ENCODE measurements around the gene CHID1. TPM values are rescaled to one million over a fixed set of nuclear protein-coding genes. Genes with fewer than 3 reads are reported as not detected.
A peak's percentile ranks its signal among the peaks of the same experiment; 100 is the strongest.

The CHID1 gene
- total and polyA plus RNA-seq, 2 experiments from 2014 or later: 72.3 to 202 TPM

DNA sequence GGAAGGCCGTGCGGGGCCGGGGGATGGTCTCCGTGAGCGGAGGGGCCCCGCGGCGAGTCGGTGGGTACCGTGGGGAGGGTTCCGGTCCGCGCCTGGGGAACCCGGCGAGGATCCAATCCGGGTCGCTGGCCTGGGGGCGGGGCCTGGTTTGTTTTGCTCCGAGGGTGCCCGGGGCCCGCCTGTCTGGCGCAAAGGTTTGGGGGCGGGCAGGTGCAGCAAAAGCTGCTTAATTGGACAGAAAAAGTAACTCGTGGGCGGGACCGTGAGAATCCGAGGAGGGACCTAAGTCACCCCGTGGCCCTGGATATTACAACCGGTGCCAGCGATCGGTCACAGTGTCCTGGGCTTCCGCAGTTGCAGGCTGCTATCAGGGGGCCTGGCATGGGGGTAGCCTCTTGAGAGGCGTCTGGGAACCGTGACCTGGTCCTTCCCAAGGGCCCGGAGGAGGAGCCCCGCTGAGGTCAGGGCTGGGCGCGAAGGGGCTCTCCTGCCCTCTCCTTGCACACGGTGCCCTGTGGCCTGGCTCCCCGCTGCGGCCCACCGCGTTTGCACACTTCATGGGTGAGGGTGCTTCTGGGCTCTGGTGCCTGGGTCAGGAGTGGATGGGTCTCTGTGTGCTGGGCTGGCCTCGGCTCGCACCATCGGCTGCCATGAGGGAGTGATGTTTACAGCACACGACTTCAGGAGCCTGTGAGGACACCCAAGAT is 90.5 kb downstream of the CHID1 start:
- peak; percentile 75 for DNase-seq
- Histone ChIP-seq H4K20me1 (ENCODE audit: insufficient read depth) (no peaks in the 10 kb centered on the region), H3K36me3 (ENCODE audit: low read depth) (no peaks in the 10 kb centered on the region; the same call in 1 of the 2 replicates), H3K79me2 (ENCODE audit: insufficient read depth) (peaks cover 38% of the 10 kb centered on the region), H3K27ac (peak overlapping the region; percentile 77), H2AFZ (0 out of 2 replicates have a peak overlapping the region, but pooled peaks have one; percentile 17), H3K4me3 (peak overlapping the region; percentile 79), H3K4me2 (ENCODE audit: unreplicated experiment) (peak overlapping the region; percentile 88), H3K9ac (peak overlapping the region; percentile 92), H3K9me3 (ENCODE audit: low read depth) (no peaks in the 10 kb centered on the region), H3K27me3 (replicated peaks; ENCODE audit: insufficient read depth) (no peaks in the 10 kb centered on the region), H3F3A (ENCODE audit: insufficient read depth) (peaks cover 3% of the 10 kb centered on the region; the same call in 1 of the 2 replicates), H3K9me2 (ENCODE audit: insufficient read depth) (no peaks in the 10 kb centered on the region), H3K4me1 (ENCODE audit: insufficient read depth) (peaks cover 18% of the 10 kb centered on the region)
- TF ChIP-seq EZH2phosphoT487 (IDR thresholded peaks at IDR 0.05; ENCODE audit: insufficient read depth, low read depth) (no peak), EZH2 (IDR thresholded peaks at IDR 0.05; ENCODE audit: insufficient read depth, poor library complexity, severe bottlenecking) (no peak)
- WGBS, 2 experiments (ENCODE audit: low coverage in 1 of 2, low lambda C conversion rate in 2 of 2, missing lambda C conversion rate in 2 of 2): 2% methylated on average over 33 to 44 of the region's 47 CpGs
- in situ Hi-C loops (cut with MboI): no loop called here

DNA sequence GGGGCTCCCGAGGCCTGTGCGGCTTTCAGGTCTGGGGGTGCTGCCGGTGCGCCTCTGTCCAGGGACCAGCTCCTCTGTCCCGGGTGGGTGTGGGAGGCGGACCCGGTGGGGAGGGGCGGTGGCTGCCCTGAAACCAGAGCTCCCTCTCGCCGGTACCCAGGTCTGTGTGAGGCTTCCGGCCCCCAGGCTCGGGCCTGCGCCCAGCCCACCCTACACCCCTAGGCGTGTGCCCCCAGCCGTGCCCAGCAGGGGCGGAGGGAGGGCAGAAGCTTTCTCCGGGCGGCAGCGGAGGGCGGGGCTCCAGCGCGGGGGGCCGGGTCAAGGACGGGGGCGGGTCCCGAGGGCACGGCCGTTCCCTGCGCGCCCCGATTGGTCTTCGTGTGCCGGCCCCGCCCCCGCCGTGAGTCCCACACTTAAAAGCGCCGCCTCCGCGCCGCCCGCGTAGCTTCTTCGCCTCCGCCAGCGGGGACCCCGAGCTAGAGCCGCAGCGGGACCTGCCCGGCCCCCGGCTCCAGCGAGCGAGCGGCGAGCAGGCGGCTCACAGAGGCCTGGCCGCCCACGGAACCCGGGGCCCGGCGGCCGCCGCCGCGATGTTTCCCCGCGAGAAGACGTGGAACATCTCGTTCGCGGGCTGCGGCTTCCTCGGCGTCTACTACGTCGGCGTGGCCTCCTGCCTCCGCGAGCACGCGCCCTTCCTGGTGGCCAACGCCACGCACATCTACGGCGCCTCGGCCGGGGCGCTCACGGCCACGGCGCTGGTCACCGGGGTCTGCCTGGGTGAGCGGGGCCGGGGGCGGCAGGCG is 91.3 kb downstream of the CHID1 start:
- no peaks in the 10 kb centered on the region for H3K9me2 ChIP-seq (ENCODE audit: insufficient read depth)
- no peaks in the 10 kb centered on the region for H4K20me1 ChIP-seq (ENCODE audit: insufficient read depth)
- peak overlapping the region; percentile 92 for H3K9ac ChIP-seq
- H3F3A ChIP-seq (ENCODE audit: insufficient read depth): peaks cover 3% of the 10 kb centered on the region; the same call in 1 of the 2 replicates
- in situ Hi-C loops (cut with MboI): no loop called here
- H2AFZ ChIP-seq: peak overlapping the region; percentile 61
- H3K36me3 ChIP-seq (ENCODE audit: low read depth): no peaks in the 10 kb centered on the region; the same call in 1 of the 2 replicates
- no peaks in the 10 kb centered on the region for H3K27me3 ChIP-seq (replicated peaks; ENCODE audit: insufficient read depth)
- H3K9me3 ChIP-seq (ENCODE audit: low read depth): no peaks in the 10 kb centered on the region
- H3K79me2 ChIP-seq (ENCODE audit: insufficient read depth): peaks cover 38% of the 10 kb centered on the region
- peaks cover 18% of the 10 kb centered on the region for H3K4me1 ChIP-seq (ENCODE audit: insufficient read depth)
- WGBS, 2 experiments (ENCODE audit: low coverage in 1 of 2, low lambda C conversion rate in 2 of 2, missing lambda C conversion rate in 2 of 2): 1 to 2% methylated on average over 38 to 40 of the region's 96 CpGs
- H3K27ac ChIP-seq: peak overlapping the region; percentile 77
- H3K4me2 ChIP-seq (ENCODE audit: unreplicated experiment): peak overlapping the region; percentile 88
- TF ChIP-seq EZH2phosphoT487 (IDR thresholded peaks at IDR 0.05; ENCODE audit: insufficient read depth, low read depth): no peak
- no peak for TF ChIP-seq EZH2 (IDR thresholded peaks at IDR 0.05; ENCODE audit: insufficient read depth, poor library complexity, severe bottlenecking)
- peak overlapping the region; percentile 79 for H3K4me3 ChIP-seq
- DNase-seq: peak; percentile 98

DNA sequence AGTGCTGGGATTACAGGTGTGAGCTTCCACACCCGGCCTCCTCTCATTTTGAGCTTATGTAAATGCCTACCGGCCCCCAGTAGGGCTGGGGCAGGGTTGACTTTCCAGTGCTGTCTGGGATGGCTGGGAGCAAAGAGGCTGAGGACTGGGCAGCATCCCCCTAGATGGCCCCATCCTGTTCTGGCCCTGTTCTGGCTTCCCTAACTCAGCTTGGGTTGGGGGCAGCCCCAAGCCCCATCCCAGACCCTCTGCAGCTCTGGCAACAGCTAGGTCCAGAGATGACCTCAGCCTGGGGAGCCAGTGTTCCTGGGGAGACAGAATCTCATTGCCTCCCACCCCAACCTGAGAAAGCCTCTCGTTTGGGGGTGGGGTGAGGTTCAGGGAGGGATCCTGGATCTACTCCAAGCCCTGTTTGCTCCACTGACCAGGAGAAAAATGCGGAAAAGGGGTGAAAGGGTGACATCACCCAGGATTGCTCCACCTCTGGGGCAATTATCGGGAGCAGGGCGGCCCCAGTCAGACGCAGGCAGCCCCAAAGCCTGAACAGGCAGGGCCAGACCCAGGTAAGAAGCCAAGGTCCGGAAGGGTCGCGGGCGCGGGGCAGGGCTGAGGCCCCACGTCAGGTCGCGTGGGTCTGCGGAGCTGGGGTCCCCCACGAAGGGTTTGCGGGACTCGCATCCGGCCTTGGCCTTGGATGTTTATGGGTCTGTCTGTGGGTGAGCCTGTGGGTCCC is 92.0 kb downstream of the CHID1 start, which contains the start of gene PNPLA2:
PNPLA2 (plus strand) TSS at position 519 of the 733 bp plus-strand sequence. CDS start 805 bp downstream, outside the sequence.
- H3K4me3 ChIP-seq: peak within 1 kb of the TSS; percentile 79
- DNase-seq: peak; percentile 93
- H3K4me1 ChIP-seq (ENCODE audit: insufficient read depth): peaks cover 18% of the 10 kb centered on the region
- H4K20me1 ChIP-seq (ENCODE audit: insufficient read depth): no peaks in the 10 kb centered on the region
- H3K9ac ChIP-seq: peak within 1 kb of the TSS; percentile 92
- H3K4me2 ChIP-seq (ENCODE audit: unreplicated experiment): peak within 1 kb of the TSS; percentile 88
- in situ Hi-C loops (cut with MboI): no loop called here
- peaks cover 10% of the 10 kb centered on the region; the same call in 1 of the 2 replicates for H3F3A ChIP-seq (ENCODE audit: insufficient read depth)
- no peaks in the 10 kb centered on the region for H3K9me3 ChIP-seq (ENCODE audit: low read depth)
- TF ChIP-seq EZH2phosphoT487 (IDR thresholded peaks at IDR 0.05; ENCODE audit: insufficient read depth, low read depth): no peak
- TF ChIP-seq EZH2 (IDR thresholded peaks at IDR 0.05; ENCODE audit: insufficient read depth, poor library complexity, severe bottlenecking): no peak
- H3K9me2 ChIP-seq (ENCODE audit: insufficient read depth): no peaks in the 10 kb centered on the region
- H3K79me2 ChIP-seq (ENCODE audit: insufficient read depth): peaks cover 39% of the 10 kb centered on the region
- 13 to 15% methylated on average over 20 of the region's 20 CpGs for WGBS, 2 experiments (ENCODE audit: low coverage in 1 of 2, low lambda C conversion rate in 2 of 2, missing lambda C conversion rate in 2 of 2)
- no peaks in the 10 kb centered on the region for H3K36me3 ChIP-seq (ENCODE audit: low read depth)
- no peaks in the 10 kb centered on the region for H3K27me3 ChIP-seq (replicated peaks; ENCODE audit: insufficient read depth)
- H2AFZ ChIP-seq: peak within 1 kb of the TSS; percentile 61
- H3K27ac ChIP-seq: peak within 1 kb of the TSS; percentile 77

Small RNA genes within 50 kb of the gene (small RNA-seq; reads per million reads assigned to genes)
- gene RNU6-1025P (ENCODE audit: low read depth, low replicate concordance): not detected

Other genes with a start within 250 kb of the CHID1 start
- 31.6 and 38.5 TPM in 2 replicates for gene DEAF1, start 215.6 kb downstream of the CHID1 start, total RNA-seq (2014; rRNA removed; shearing (Covaris generic))
- 31.7 and 35.0 TPM in 2 replicates for gene DEAF1, start 215.6 kb downstream of the CHID1 start, polyA plus RNA-seq (2016; fragmentation: Nextera tagmentation; extraction: Ambion mirVana)
- gene TMEM80, start 215.0 kb downstream of the CHID1 start, total RNA-seq (2014; rRNA removed; shearing (Covaris generic)): 27.0 and 37.3 TPM in 2 replicates
- 47.9 and 50.1 TPM in 2 replicates for gene TMEM80, start 215.0 kb downstream of the CHID1 start, polyA plus RNA-seq (2016; fragmentation: Nextera tagmentation; extraction: Ambion mirVana)
- 58.3 and 59.7 TPM in 2 replicates for gene EPS8L2, start 204.6 kb downstream of the CHID1 start, total RNA-seq (2014; rRNA removed; shearing (Covaris generic))
- 46.4 and 48.2 TPM in 2 replicates for gene EPS8L2, start 204.6 kb downstream of the CHID1 start, polyA plus RNA-seq (2016; fragmentation: Nextera tagmentation; extraction: Ambion mirVana)
- gene TALDO1, start 163.3 kb downstream of the CHID1 start, total RNA-seq (2014; rRNA removed; shearing (Covaris generic)): 185 and 216 TPM in 2 replicates
- gene TALDO1, start 163.3 kb downstream of the CHID1 start, polyA plus RNA-seq (2016; fragmentation: Nextera tagmentation; extraction: Ambion mirVana): 313 and 318 TPM in 2 replicates
- gene GATD1, start 133.3 kb downstream of the CHID1 start, total RNA-seq (2014; rRNA removed; shearing (Covaris generic)): 38.3 and 45.0 TPM in 2 replicates
- 27.0 and 27.4 TPM in 2 replicates for gene GATD1, start 133.3 kb downstream of the CHID1 start, polyA plus RNA-seq (2016; fragmentation: Nextera tagmentation; extraction: Ambion mirVana)
- 2.1 and 2.8 TPM in 2 replicates for gene CEND1, start 120.7 kb downstream of the CHID1 start, total RNA-seq (2014; rRNA removed; shearing (Covaris generic))
- 3.4 and 3.9 TPM in 2 replicates for gene CEND1, start 120.7 kb downstream of the CHID1 start, polyA plus RNA-seq (2016; fragmentation: Nextera tagmentation; extraction: Ambion mirVana)
- gene SLC25A22, start 112.5 kb downstream of the CHID1 start, total RNA-seq (2014; rRNA removed; shearing (Covaris generic)): 10.5 and 13.9 TPM in 2 replicates
- gene SLC25A22, start 112.5 kb downstream of the CHID1 start, polyA plus RNA-seq (2016; fragmentation: Nextera tagmentation; extraction: Ambion mirVana): 18.7 and 19.4 TPM in 2 replicates
- gene PIDD1, start 105.6 kb downstream of the CHID1 start, total RNA-seq (2014; rRNA removed; shearing (Covaris generic)): 4.2 and 6.4 TPM in 2 replicates
- 7.3 and 8.5 TPM in 2 replicates for gene PIDD1, start 105.6 kb downstream of the CHID1 start, polyA plus RNA-seq (2016; fragmentation: Nextera tagmentation; extraction: Ambion mirVana)
- gene RPLP2, start 100.8 kb downstream of the CHID1 start, total RNA-seq (2014; rRNA removed; shearing (Covaris generic)): 162 and 263 TPM in 2 replicates
- gene RPLP2, start 100.8 kb downstream of the CHID1 start, polyA plus RNA-seq (2016; fragmentation: Nextera tagmentation; extraction: Ambion mirVana): 726 and 744 TPM in 2 replicates
- gene PNPLA2, start 91.9 kb downstream of the CHID1 start, total RNA-seq (2014; rRNA removed; shearing (Covaris generic)): 35.2 and 38.7 TPM in 2 replicates
- gene PNPLA2, start 91.9 kb downstream of the CHID1 start, polyA plus RNA-seq (2016; fragmentation: Nextera tagmentation; extraction: Ambion mirVana): 87.6 and 98.1 TPM in 2 replicates
- gene CRACR2B, start 82.9 kb downstream of the CHID1 start, total RNA-seq (2014; rRNA removed; shearing (Covaris generic)): 0.38 and 2.3 TPM in 2 replicates
- gene CRACR2B, start 82.9 kb downstream of the CHID1 start, polyA plus RNA-seq (2016; fragmentation: Nextera tagmentation; extraction: Ambion mirVana): 1.2 and 2.0 TPM in 2 replicates
- 1,651 and 1,751 TPM in 2 replicates for gene CD151, start 77.9 kb downstream of the CHID1 start, total RNA-seq (2014; rRNA removed; shearing (Covaris generic))
- 796 and 807 TPM in 2 replicates for gene CD151, start 77.9 kb downstream of the CHID1 start, polyA plus RNA-seq (2016; fragmentation: Nextera tagmentation; extraction: Ambion mirVana)
- 67.8 and 113 TPM in 2 replicates for gene POLR2L, start 68.3 kb downstream of the CHID1 start, total RNA-seq (2014; rRNA removed; shearing (Covaris generic))
- 804 and 820 TPM in 2 replicates for gene POLR2L, start 68.3 kb downstream of the CHID1 start, polyA plus RNA-seq (2016; fragmentation: Nextera tagmentation; extraction: Ambion mirVana)
- 340 and 393 TPM in 2 replicates for gene TSPAN4, start 68.0 kb downstream of the CHID1 start, total RNA-seq (2014; rRNA removed; shearing (Covaris generic))
- gene TSPAN4, start 68.0 kb downstream of the CHID1 start, polyA plus RNA-seq (2016; fragmentation: Nextera tagmentation; extraction: Ambion mirVana): 343 and 344 TPM in 2 replicates
- gene AP2A2, start 15.1 kb upstream of the CHID1 start, total RNA-seq (2014; rRNA removed; shearing (Covaris generic)): 32.2 and 38.3 TPM in 2 replicates
- gene AP2A2, start 15.1 kb upstream of the CHID1 start, polyA plus RNA-seq (2016; fragmentation: Nextera tagmentation; extraction: Ambion mirVana): 27.5 and 31.1 TPM in 2 replicates
- not detected in 2 replicates for gene MUC6, start 125.9 kb upstream of the CHID1 start, total RNA-seq (2014; rRNA removed; shearing (Covaris generic))
- not detected in 2 replicates for gene MUC6, start 125.9 kb upstream of the CHID1 start, polyA plus RNA-seq (2016; fragmentation: Nextera tagmentation; extraction: Ambion mirVana)
- gene MUC2, start 164.1 kb upstream of the CHID1 start, total RNA-seq (2014; rRNA removed; shearing (Covaris generic)): not detected in 2 replicates
- gene MUC2, start 164.1 kb upstream of the CHID1 start, polyA plus RNA-seq (2016; fragmentation: Nextera tagmentation; extraction: Ambion mirVana): not detected in 2 replicates
- gene MUC5AC, start 247.1 kb upstream of the CHID1 start, total RNA-seq (2014; rRNA removed; shearing (Covaris generic)): not detected in 2 replicates
- not detected in 2 replicates for gene MUC5AC, start 247.1 kb upstream of the CHID1 start, polyA plus RNA-seq (2016; fragmentation: Nextera tagmentation; extraction: Ambion mirVana)